Activated naive CD8-positive, alpha-beta T cell treated with anti-CD3 and anti-CD28 coated beads, Interleukin-2, amount 50 U/mL, for 24 hours (primary cell): ENCODE data around the gene SLC2A4RG.
"Not testable (repeated sequence)": the region's sequence is repeated elsewhere in the genome, so short reads cannot be mapped to it uniquely, and the experiment has no call there.

Source experiments
- ATAC-seq: fragments of 150-1000 bp; cut with Tn5 transposase; one replicate; pipeline ENCODE4 v1.10.0; 2021
- DNase-seq: peaks from one replicate; pipeline ENCODE4 v3.0.0; 2021
- H3K27ac Mint-ChIP-seq: one replicate; pipeline ENCODE4 v1.8.0; 2021; ENCODE audit warnings: mild to moderate bottlenecking, mixed read lengths
- H3K27me3 Mint-ChIP-seq: one replicate; pipeline ENCODE4 v1.8.0; 2021; ENCODE audit warnings: mixed read lengths
- H3K36me3 Mint-ChIP-seq: one replicate; pipeline ENCODE4 v1.8.0; 2021; ENCODE audit warnings: low read depth, mixed read lengths
- H3K4me1 Mint-ChIP-seq: one replicate; pipeline ENCODE4 v1.8.0; 2021; ENCODE audit warnings: mixed read lengths
- H3K4me3 Mint-ChIP-seq: one replicate; pipeline ENCODE4 v1.8.0; 2021; ENCODE audit warnings: mild to moderate bottlenecking, moderate library complexity, mixed read lengths
- H3K9me3 Mint-ChIP-seq: one replicate; pipeline ENCODE4 v1.8.0; 2021; ENCODE audit warnings: mixed read lengths

Gene SLC2A4RG

DNA sequence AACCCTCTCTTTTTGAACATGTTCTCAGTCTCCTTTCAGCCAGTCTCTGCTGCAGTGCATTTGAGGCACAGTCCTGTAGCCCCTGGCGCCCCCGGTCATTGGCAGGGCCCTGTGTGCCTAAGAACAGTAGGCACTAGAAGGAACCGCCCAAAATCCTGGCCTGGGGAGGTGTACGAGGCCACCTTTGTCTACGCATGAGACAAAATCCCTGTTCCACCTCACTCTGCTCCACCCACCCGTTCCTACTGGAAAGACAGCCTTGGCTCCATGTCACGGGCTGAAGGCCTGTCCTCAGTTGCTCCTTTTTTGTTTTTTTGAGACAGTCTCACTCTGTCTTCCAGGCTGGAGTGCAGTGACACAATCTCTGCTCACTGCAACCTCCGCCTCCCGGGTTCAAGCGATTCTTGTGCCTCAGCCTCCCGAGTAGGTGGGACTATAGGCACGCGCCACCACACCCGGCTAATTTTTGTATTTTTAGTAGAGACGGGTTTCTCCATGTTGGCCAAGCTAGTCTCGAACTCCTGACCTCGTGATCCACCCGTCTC is 9.3 kb upstream of the SLC2A4RG start:
- ATAC-seq, H3K27me3 Mint-ChIP-seq, DNase-seq, H3K9me3 Mint-ChIP-seq, H3K4me3 Mint-ChIP-seq, H3K27ac Mint-ChIP-seq: not testable (repeated sequence)
- H3K36me3 Mint-ChIP-seq, result peaks cover 28% of the 10 kb centered on the region
- H3K4me1 Mint-ChIP-seq, result peaks cover 11% of the 10 kb centered on the region

DNA sequence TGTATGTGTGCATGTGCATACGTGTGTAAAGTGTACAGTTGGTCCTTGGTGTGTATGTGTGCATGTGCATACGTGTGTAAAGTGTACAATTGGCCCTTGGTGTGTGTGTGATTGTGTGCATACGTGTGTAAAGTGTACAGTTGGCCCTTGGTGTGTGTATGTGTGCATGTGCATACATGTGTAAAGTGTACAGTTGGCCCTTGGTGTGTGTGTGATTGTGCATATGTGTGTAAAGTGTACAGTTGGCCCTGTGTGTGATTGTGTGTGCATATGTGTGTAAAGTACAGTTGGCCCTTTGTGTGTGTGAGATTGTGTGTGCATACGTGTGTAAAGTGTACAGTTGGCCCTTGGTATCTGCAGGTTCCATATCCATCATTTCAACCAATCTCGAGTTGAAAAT is 8.2 kb upstream of the SLC2A4RG start:
- peaks cover 17% of the 10 kb centered on the region for H3K4me1 Mint-ChIP-seq
- H3K9me3 Mint-ChIP-seq, result no peaks in the 10 kb centered on the region
- ATAC-seq (no peak), DNase-seq (no peak)
- H3K36me3 Mint-ChIP-seq, result peaks cover 21% of the 10 kb centered on the region
- no peaks in the 10 kb centered on the region for H3K27me3 Mint-ChIP-seq
- no peak overlapping the region for H3K4me3 Mint-ChIP-seq
- no peak overlapping the region for H3K27ac Mint-ChIP-seq

- ATAC-seq (no peak), DNase-seq (no peak)
- no peak overlapping the region for H3K4me3 Mint-ChIP-seq
- peaks cover 14% of the 10 kb centered on the region for H3K36me3 Mint-ChIP-seq
- H3K4me1 Mint-ChIP-seq, result peaks cover 17% of the 10 kb centered on the region
- H3K9me3 Mint-ChIP-seq, result no peaks in the 10 kb centered on the region
- no peak overlapping the region for H3K27ac Mint-ChIP-seq
- no peaks in the 10 kb centered on the region for H3K27me3 Mint-ChIP-seq
These were observed 7.2 kb upstream of the SLC2A4RG start for GRCh38 chr20:63732118-63733095.

- no peaks in the 10 kb centered on the region for H3K27me3 Mint-ChIP-seq
- no peak for DNase-seq
These were observed 6.5 kb upstream of the SLC2A4RG start for GRCh38 chr20:63733117-63733516.

DNA sequence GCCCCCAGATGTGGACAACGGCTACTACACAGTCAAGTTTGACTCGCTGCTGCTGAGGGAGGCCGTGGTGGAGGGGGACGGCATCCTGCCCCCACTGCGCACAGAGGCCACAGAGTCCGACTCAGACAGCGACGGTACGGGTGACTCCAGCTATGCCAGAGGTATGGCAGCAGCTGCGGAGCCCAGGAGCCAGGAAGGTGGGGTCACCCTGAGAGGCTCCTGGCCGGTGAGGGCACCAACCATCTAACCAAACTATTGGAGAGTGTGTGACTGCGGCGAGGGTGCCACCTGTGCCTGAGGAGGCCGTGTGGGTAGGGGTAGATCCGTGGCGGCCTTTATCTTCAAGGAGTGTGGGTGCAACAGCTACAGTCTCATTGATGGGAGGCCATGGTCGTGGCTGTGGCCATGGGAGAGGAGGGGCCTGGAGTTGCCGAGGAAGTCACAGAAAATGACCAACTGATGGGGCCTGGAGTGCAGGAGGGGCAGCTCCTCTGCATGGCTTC is 5.9 kb upstream of the SLC2A4RG start:
- Mint-ChIP-seq H3K27ac (no peak overlapping the region), H3K27me3 (no peaks in the 10 kb centered on the region), H3K4me3 (no peak overlapping the region), H3K4me1 (peaks cover 17% of the 10 kb centered on the region), H3K36me3 (peaks cover 6% of the 10 kb centered on the region), H3K9me3 (no peaks in the 10 kb centered on the region)
- ATAC-seq (no peak), DNase-seq (no peak)

More at GRCh38 chr20:63733117-63733516, 6.5 kb upstream of the SLC2A4RG start:
- no peaks in the 10 kb centered on the region for H3K9me3 Mint-ChIP-seq
- no peak for ATAC-seq
- peaks cover 17% of the 10 kb centered on the region for H3K4me1 Mint-ChIP-seq
- no peak overlapping the region for H3K4me3 Mint-ChIP-seq
- H3K36me3 Mint-ChIP-seq, result peaks cover 10% of the 10 kb centered on the region
- H3K27ac Mint-ChIP-seq, result no peak overlapping the region

GRCh38 chr20:63734111-63734945 is 5.2 kb upstream of the SLC2A4RG start:
- no peak overlapping the region for H3K4me3 Mint-ChIP-seq
- peaks cover 4% of the 10 kb centered on the region for H3K36me3 Mint-ChIP-seq
- no peak overlapping the region for H3K27ac Mint-ChIP-seq
- no peak for DNase-seq
- peaks cover 17% of the 10 kb centered on the region for H3K4me1 Mint-ChIP-seq
- no peaks in the 10 kb centered on the region for H3K9me3 Mint-ChIP-seq
- no peaks in the 10 kb centered on the region for H3K27me3 Mint-ChIP-seq
- no peak for ATAC-seq

- H3K36me3 Mint-ChIP-seq, result peaks cover 2% of the 10 kb centered on the region
- H3K27me3 Mint-ChIP-seq, result no peaks in the 10 kb centered on the region
- no peaks in the 10 kb centered on the region for H3K9me3 Mint-ChIP-seq
- H3K4me1 Mint-ChIP-seq, result peaks cover 17% of the 10 kb centered on the region
- H3K4me3 Mint-ChIP-seq, result no peak overlapping the region
- ATAC-seq (no peak), DNase-seq (no peak)
- H3K27ac Mint-ChIP-seq, result no peak overlapping the region
These were observed 4.4 kb upstream of the SLC2A4RG start for GRCh38 chr20:63734946-63735858.

GRCh38 chr20:63735859-63736718 is 3.5 kb upstream of the SLC2A4RG start, which contains the start of gene LIME1:
Gene LIME1 (plus strand): TSS chr20:63736664. CDS start chr20:63737550, 886 bp downstream.
- H3K9me3 Mint-ChIP-seq, result no peaks in the 10 kb centered on the region
- DNase-seq, result peak; percentile 66
- no peaks in the 10 kb centered on the region for H3K27me3 Mint-ChIP-seq
- H3K4me1 Mint-ChIP-seq, result peaks cover 17% of the 10 kb centered on the region
- no peaks in the 10 kb centered on the region for H3K36me3 Mint-ChIP-seq
- H3K27ac Mint-ChIP-seq, result peak within 1 kb of the TSS; percentile 68
- peak within 1 kb of the TSS; percentile 54 for H3K4me3 Mint-ChIP-seq
- peak; percentile 47 for ATAC-seq

DNA sequence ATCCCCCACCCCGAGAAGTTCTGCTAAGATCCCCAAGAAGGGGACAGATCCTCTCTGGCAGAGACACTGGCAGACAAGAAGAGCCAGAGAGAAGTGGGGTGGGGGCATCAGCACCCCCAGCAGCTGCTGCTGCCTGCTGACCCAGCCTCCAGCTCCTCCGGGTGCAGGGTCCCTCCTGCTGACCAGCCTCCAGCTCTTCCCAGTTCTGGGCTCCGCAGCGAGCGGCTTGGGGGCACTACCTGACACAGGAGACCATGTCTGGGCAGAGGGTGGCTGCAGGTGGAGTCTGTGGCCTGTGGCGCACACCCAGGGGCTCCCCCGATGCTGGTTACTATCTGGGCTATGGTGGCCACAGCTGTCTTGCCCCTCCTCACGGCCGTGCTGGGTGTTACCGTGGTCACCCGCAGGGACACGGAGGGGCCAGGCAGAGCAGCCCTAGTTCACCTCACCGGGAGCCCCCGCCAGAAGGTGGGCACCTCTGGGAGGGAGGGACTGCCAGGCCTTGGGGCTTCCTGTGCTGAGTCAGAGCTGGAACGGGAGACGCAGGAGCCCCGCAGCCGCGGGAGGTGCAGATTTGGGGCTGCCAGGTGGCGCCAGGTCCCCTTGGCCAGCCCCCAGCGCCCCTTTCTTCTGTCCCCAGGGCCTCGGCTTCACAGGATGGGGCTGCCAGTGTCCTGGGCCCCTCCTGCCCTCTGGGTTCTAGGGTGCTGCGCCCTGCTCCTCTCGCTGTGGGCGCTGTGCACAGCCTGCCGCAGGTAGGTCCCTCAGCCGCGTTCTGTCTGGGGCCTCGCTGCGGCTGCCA is 2.5 kb upstream of the SLC2A4RG start:
- H3K27me3 Mint-ChIP-seq, result no peaks in the 10 kb centered on the region
- peak overlapping the region; percentile 68 for H3K27ac Mint-ChIP-seq
- H3K36me3 Mint-ChIP-seq, result no peaks in the 10 kb centered on the region
- ATAC-seq (peak; percentile 23), DNase-seq (peak; percentile 59)
- H3K9me3 Mint-ChIP-seq, result no peaks in the 10 kb centered on the region
- peak overlapping the region; percentile 32 for H3K4me3 Mint-ChIP-seq
- H3K4me1 Mint-ChIP-seq, result peaks cover 17% of the 10 kb centered on the region

DNA sequence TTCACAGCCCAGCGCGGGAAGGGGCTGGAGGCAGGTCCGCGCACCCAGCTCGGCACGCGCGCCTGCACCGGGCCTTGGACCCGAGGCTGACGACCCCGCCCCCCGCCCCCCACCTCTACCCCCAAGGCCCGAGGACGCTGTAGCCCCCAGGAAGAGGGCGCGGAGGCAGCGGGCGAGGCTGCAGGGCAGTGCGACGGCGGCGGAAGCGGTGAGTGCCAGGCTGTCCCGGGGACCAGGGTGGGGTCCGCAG is 2.0 kb upstream of the SLC2A4RG start:
- DNase-seq, result no peak
- H3K9me3 Mint-ChIP-seq, result no peaks in the 10 kb centered on the region
- H3K36me3 Mint-ChIP-seq, result no peaks in the 10 kb centered on the region
- H3K27me3 Mint-ChIP-seq, result no peaks in the 10 kb centered on the region
- H3K4me3 Mint-ChIP-seq, result no peak overlapping the region
- H3K27ac Mint-ChIP-seq, result no peak overlapping the region
- H3K4me1 Mint-ChIP-seq, result peaks cover 17% of the 10 kb centered on the region
- ATAC-seq, result no peak

DNA sequence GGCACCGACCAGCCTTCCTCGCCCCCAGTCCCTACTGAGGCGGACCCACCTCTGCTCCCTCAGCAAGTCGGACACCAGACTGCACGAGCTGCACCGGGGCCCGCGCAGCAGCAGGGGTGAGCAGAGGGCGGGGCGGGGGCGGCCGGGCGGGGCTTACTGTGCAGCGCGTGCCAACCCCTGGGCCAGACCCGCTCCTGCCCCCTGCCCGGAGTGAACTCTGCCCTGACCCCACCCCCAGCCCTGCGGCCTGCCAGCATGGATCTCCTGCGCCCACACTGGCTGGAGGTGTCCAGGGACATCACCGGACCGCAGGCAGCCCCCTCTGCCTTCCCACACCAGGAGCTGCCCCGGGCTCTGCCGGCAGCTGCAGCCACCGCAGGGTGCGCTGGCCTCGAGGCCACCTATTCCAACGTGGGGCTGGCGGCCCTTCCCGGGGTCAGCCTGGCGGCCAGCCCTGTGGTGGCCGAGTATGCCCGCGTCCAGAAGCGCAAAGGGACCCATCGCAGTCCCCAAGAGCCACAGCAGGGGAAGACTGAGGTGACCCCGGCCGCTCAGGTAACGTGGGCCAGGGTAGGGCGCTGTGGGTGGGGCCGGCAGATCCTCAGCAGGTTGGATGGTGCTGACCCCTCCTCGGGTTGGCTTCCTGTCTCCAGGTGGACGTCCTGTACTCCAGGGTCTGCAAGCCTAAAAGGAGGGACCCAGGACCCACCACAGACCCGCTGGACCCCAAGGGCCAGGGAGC is 1.5 kb upstream of the SLC2A4RG start:
- DNase-seq, result peak; percentile 37
- Mint-ChIP-seq H3K27ac (no peak overlapping the region), H3K4me1 (peaks cover 17% of the 10 kb centered on the region), H3K4me3 (no peak overlapping the region), H3K27me3 (no peaks in the 10 kb centered on the region), H3K36me3 (no peaks in the 10 kb centered on the region), H3K9me3 (no peaks in the 10 kb centered on the region)
- peak; percentile 6 for ATAC-seq

DNA sequence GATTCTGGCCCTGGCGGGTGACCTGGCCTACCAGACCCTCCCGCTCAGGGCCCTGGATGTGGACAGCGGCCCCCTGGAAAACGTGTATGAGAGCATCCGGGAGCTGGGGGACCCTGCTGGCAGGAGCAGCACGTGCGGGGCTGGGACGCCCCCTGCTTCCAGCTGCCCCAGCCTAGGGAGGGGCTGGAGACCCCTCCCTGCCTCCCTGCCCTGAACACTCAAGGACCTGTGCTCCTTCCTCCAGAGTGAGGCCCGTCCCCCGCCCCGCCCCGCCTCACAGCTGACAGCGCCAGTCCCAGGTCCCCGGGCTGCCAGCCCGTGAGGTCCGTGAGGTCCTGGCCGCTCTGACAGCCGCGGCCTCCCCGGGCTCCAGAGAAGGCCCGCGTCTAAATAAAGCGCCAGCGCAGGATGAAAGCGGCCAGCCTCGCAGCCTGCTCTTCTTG is 868 bp upstream of the SLC2A4RG start:
- DNase-seq (peak; percentile 42), ATAC-seq (no peak)
- H3K36me3 Mint-ChIP-seq, result no peaks in the 10 kb centered on the region
- H3K27ac Mint-ChIP-seq, result no peak overlapping the region
- no peaks in the 10 kb centered on the region for H3K9me3 Mint-ChIP-seq
- no peak overlapping the region for H3K4me3 Mint-ChIP-seq
- H3K27me3 Mint-ChIP-seq, result no peaks in the 10 kb centered on the region
- H3K4me1 Mint-ChIP-seq, result peaks cover 17% of the 10 kb centered on the region
